GM10847 (cell line): ENCODE measurements around the gene SLC19A2.

ENCODE experiments used
- POLR2A ChIP-seq: IDR thresholded peaks from 2 replicates; pipeline ENCODE4 v1.6.1; 2011; ENCODE audit not compliant: insufficient read length; ENCODE audit errors: extremely low read depth

SLC19A2 gene

GRCh38 chr1:169466259-169467230 lies 19.2 kb downstream of the SLC19A2 start:
- TF ChIP-seq POLR2A: no peak

DNA sequence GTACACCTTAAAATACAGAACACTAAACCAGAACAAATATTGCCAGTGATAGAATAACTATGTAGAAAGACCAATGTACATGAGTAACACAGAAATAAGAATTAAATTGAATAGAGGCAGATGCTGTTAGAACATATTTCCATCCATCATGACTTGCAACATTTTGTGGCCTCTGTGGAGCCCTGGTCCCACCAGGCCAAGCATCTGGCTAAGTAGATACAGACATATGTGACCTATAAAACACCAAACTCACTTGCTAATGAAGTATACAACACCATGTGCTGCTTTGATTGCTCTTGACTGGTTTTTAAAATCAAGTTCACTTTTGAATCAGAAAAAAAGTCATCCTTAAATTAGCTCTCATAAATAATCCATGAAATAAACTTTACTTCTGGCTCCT lies 20.5 kb downstream of the SLC19A2 start:
- TF ChIP-seq POLR2A: no peak

DNA sequence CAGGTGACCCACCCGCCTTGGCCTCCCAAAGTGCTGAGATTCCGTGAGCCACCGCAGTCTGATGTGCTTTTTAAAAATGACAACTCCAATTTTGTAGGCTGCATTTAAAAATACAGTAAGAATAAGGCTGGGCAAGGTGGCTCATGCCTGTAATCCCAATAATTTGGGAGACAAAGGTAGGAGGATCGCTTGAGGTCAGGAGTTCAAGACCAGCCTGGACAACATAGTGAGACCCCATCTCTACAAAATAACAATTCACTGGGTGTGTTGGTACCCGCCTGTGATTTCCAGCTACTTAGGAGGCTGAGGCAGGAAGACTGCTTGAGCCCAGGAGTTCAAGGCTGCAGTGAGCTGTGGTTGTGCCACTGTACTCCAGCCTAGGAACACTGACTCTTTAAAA lies 23.4 kb downstream of the SLC19A2 start:
- TF ChIP-seq POLR2A: no peak

DNA sequence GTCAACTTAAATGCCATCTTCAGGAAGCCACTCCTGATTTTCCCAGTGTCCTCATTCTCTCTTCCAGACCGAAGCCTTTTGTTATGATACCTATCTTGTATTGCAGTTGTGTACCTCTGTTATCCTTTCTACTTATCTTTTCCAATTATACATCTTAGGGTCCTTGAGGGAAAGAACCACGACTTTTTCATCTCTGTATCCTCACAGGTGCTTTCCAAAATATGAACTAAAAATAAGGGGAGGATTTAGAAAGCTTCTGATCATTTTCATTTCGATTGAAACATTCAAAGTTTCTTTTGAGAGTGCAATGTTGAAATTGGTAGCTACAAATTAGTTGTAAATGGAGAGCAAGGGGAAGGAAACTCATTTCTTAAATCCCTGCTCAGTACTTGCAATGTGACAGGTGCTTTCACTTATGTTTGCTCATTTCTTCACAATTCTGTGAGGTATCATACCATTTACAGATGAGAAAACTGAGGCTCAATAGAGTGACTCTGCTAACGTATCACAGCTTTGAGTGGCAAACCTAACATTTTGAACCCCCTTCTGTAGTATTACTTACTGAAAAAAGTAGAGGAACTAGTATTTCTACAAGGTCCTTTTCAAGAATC lies 24.2 kb downstream of the SLC19A2 start:
- TF ChIP-seq POLR2A: no peak

DNA sequence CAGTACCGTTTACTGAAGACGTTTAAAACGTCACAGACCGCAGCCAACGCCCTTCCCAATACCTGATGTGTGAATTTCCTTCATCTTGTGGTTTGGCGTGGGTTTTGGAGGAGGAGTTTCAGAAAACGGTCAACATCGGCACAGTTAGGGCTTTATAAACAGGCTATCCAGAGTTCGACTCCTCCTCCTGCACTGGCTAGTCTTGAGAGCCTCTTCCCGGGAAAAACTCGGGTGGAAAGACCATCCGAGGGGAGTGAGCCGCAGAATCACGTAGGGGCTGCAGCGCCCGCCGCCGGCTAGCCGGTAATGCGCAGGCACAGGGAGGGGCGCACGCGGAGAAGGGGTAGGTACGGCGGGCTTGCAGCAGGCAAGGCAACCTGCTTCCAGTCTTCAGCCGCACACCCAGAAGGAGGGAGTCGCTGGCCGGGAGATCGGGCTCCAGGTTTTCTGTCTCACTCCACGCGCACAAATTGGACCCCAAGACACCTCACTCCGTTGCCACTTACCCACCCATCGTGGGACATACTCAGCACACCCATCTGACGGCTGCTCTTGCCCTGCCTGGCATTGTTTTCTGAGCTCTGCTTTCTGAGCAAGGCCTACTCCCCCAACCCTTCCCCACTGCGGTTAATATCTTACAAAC lies 25.4 kb downstream of the SLC19A2 start:
- no peak for TF ChIP-seq POLR2A

- TF ChIP-seq POLR2A: no peak
These were observed 28.3 kb downstream of the SLC19A2 start for GRCh38 chr1:169457443-169457842.

GRCh38 chr1:169456029-169456428 lies 29.7 kb downstream of the SLC19A2 start:
- no peak for TF ChIP-seq POLR2A

- no peak for TF ChIP-seq POLR2A
These were observed 32.8 kb downstream of the SLC19A2 start for GRCh38 chr1:169452921-169453320.

DNA sequence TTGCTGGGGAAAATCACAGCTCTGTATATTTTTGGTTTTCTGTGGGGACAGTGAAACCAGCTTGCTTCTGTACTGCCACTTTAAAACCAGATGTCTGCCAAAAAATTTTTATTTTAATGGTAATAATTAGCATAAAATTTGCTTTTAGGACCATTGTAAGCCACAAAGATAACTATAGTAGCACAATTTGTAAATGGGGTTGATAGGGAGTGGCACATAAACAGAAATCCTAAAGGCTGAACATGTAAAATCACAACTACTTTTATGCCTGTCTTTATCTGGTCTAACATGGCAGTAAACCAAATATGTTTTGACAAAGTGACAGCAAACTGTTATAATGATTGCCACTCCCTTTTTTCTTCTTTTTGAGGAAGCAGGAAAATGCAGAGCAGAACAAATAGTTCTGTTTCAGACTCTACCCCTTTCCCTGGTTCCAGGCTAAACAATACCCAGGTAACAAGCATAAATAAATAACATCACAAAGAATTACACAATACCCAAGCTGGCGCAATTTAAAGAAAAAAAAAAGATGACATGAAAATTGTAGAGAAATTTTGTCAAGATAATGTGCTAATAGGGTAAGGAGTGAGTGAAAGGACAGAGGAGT lies 34.4 kb downstream of the SLC19A2 start:
- no peak for TF ChIP-seq POLR2A

DNA sequence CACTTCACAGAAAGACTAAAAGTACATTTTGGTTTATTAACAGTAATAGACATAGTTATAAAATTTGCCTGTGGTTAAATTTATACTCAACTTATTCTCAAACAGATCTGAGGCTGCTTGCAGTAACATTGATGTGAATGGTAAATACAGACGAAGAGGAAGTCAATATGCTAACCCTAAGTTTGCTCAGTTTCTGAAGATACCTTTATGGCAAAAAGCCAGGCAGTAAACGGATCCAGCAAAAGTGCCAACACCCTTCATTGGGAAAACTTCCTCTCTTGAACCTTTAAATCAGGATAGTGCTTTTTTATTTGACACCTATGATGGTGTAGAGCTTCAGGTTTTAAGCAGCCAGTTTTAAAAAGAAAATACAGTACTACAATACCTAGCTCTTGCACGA lies 41.8 kb downstream of the SLC19A2 start:
- TF ChIP-seq POLR2A: no peak

GRCh38 chr1:169427081-169427641 lies 58.6 kb downstream of the SLC19A2 start, which contains the start of gene CCDC181:
Gene CCDC181 (minus strand): TSS chr1:169427474. CDS start chr1:169424927, 2,547 bp downstream.
- TF ChIP-seq POLR2A: no peak

DNA sequence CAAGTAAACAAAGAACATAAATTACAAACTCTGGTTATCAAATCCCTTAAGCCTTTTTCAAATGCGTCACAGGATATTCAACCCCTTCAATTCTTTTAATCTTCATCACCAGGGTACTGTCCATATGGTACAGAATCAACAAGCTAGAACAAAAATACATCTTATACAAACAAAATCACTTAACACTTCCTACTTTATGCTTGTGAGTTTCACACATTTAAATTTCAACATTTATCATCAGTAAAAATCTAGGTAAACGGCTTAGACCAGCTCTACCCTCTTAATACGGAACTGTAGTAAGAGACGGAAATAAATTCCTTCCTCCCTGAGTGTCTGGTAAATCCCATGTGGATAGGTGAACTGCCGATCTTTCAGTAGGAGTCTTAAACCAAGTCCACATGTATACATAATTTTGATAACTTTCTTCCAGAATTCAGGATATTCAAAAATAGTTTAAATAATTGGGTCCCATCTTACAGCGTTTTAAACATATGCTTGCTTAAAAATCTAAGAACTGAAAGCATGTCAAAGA lies 59.5 kb downstream of the SLC19A2 start:
- no peak for TF ChIP-seq POLR2A

DNA sequence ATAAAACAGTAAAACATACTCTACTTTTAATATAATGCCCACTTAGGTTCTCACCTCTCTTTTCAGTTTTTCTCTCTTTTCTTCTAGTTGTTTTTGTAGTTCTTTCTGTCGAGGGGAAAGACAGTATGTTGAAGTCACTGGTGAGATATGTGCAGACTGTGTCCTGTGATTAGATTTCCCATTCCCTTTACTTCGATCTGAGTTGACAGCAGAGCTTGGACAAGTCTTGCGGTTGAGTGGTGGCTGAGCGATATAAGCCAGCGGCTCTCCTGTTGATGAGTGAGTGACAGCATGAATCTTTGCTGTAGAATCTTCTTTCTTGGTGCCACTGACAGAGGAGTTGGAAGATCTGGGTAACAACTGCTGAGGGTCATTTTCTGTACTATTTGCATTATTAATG lies 64.4 kb downstream of the SLC19A2 start:
- TF ChIP-seq POLR2A: no peak

DNA sequence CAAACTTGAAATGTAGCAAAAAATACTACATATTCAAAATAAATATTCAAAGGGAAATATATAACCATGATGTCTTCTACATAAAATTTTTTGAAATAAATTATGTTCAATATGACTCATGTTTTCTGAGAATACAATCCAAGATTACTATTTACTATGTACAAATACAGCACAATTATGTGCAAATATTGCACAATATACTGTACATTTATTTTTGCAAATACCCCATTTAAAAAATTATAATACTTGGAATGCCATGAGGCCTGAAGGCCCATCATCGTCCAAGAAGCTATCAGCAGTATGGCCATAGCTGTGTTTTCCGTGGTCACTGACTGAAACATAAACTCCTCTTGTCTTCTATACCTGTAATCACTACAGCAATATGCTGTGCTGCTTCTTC lies 70.8 kb downstream of the SLC19A2 start:
- TF ChIP-seq POLR2A: no peak
